Measurements from ENCODE around the gene DHCR7. TPM values are rescaled to one million over a fixed set of nuclear protein-coding genes. Genes with fewer than 3 reads are reported as not detected.

DHCR7 gene
- total RNA-seq = 42.6 and 57.5 TPM in 2 replicates

GRCh38 chr11:71448257-71449171 is at the start of gene DHCR7:
TSS of gene DHCR7 (minus strand) at chr11:71448393. CDS start at chr11:71444952, 3,441 bp downstream.
- DNase-seq (ENCODE audit: low read depth in 2 of 2) = peak; percentile 85 to 97

- no peak for DNase-seq (ENCODE audit: low read depth in 2 of 2)
Measured at GRCh38 chr11:71496421-71496820, 48.2 kb upstream of the DHCR7 start.

- DNase-seq (ENCODE audit: low read depth in 2 of 2) = no peak
Measured at GRCh38 chr11:71495286-71496230, 47.4 kb upstream of the DHCR7 start.

- DNase-seq (ENCODE audit: low read depth in 2 of 2) = no peak
Measured at GRCh38 chr11:71491940-71492339, 43.7 kb upstream of the DHCR7 start.

GRCh38 chr11:71491531-71491930 is 43.3 kb upstream of the DHCR7 start:
- no peak for DNase-seq (ENCODE audit: low read depth in 2 of 2)

- no peak for DNase-seq (ENCODE audit: low read depth in 2 of 2)
Measured at GRCh38 chr11:71490731-71491390, 42.7 kb upstream of the DHCR7 start.

GRCh38 chr11:71490044-71490730 is 42.0 kb upstream of the DHCR7 start:
- DNase-seq (ENCODE audit: low read depth in 2 of 2) = no peak

GRCh38 chr11:71489311-71490043 is 41.3 kb upstream of the DHCR7 start:
- peak; percentile 48 to 92 for DNase-seq (ENCODE audit: low read depth in 2 of 2)

- DNase-seq (ENCODE audit: low read depth in 2 of 2) = no peak
Measured at GRCh38 chr11:71488681-71489270, 40.6 kb upstream of the DHCR7 start.

GRCh38 chr11:71486320-71486719 is 38.1 kb upstream of the DHCR7 start:
- no peak for DNase-seq (ENCODE audit: low read depth in 2 of 2)

- no peak for DNase-seq (ENCODE audit: low read depth in 2 of 2)
Measured at GRCh38 chr11:71485466-71485865, 37.3 kb upstream of the DHCR7 start.

- no peak for DNase-seq (ENCODE audit: low read depth in 2 of 2)
Measured at GRCh38 chr11:71485063-71485399, 36.8 kb upstream of the DHCR7 start.

- DNase-seq (ENCODE audit: low read depth in 2 of 2) = no peak
Measured at GRCh38 chr11:71484248-71485062, 36.3 kb upstream of the DHCR7 start.

- no peak for DNase-seq (ENCODE audit: low read depth in 2 of 2)
Measured at GRCh38 chr11:71483692-71484091, 35.5 kb upstream of the DHCR7 start.

GRCh38 chr11:71482746-71483364 is 34.7 kb upstream of the DHCR7 start:
- no peak for DNase-seq (ENCODE audit: low read depth in 2 of 2)

- DNase-seq (ENCODE audit: low read depth in 2 of 2) = no peak
Measured at GRCh38 chr11:71482216-71482615, 34.0 kb upstream of the DHCR7 start.

GRCh38 chr11:71481101-71481960 is 33.1 kb upstream of the DHCR7 start:
- DNase-seq (ENCODE audit: low read depth in 2 of 2) = no peak

GRCh38 chr11:71478528-71478840 is 30.3 kb upstream of the DHCR7 start:
- DNase-seq (ENCODE audit: low read depth in 2 of 2) = no peak

Data from dermis microvascular lymphatic vessel endothelial cell (primary cell).